SK-N-SH (cell line): ENCODE measurements around the gene USP4. TPM values are rescaled to one million over a fixed set of nuclear protein-coding genes. Genes with fewer than 3 reads are reported as not detected.

ENCODE experiments used
- CTCF ChIA-PET: fragments of 300-600, 350-600 bp; formaldehyde crosslinking; extraction: SDS; loops from one replicate; lab custom pipeline; 2021; lab: Yijun Ruan, JAX
- POLR2A ChIA-PET: fragments of 350-600 bp; sonication (Branson Sonifier 250); formaldehyde crosslinking; extraction: SDS; loops from one replicate; lab custom pipeline; 2020; ENCODE audit warnings: antibody characterized with exemption, inconsistent platforms; lab: Yijun Ruan, JAX
- DNase-seq: peaks from one replicate; pipeline ENCODE4 v3.0.0; 2012
- H2AFZ ChIP-seq: fragments of 200-600 bp; sonication (generic); 2 replicates; pipeline ENCODE4 v1.8.1; 2016; ENCODE audit warnings: antibody characterized with exemption, mild to moderate bottlenecking, low read depth
- H3F3A ChIP-seq: fragments of 200-600 bp; sonication (generic); replicated peaks from 2 replicates; pipeline ENCODE3; 2016; ENCODE audit warnings: antibody characterized with exemption, mild to moderate bottlenecking; ENCODE audit not compliant: insufficient read depth
- H3K27ac ChIP-seq, 2 experiments: fragments of 200-500 bp in 1 of 2; fragments of 200-600 bp in 1 of 2; sonication (Bioruptor generic) in 1 of 2; sonication (generic), shearing (Covaris generic) in 1 of 2; 2 replicates each; pipeline versions ENCODE4 v1.5.1 to v1.6.1; 2014 to 2016; ENCODE audit warnings: low read depth in 2 of 2, inconsistent platforms in 1 of 2, low read length in 1 of 2, mild to moderate bottlenecking in 1 of 2, mixed read lengths in 1 of 2
- H3K27me3 ChIP-seq: fragments of 200-600 bp; sonication (generic), shearing (Covaris generic); 2 replicates; pipeline ENCODE4 v1.6.1; 2016; ENCODE audit warnings: mixed run types; ENCODE audit not compliant: insufficient read depth
- H3K36me3 ChIP-seq, 2 experiments: fragments of 200-500 bp in 1 of 2; fragments of 200-600 bp in 1 of 2; sonication (Bioruptor generic) in 1 of 2; sonication (generic) in 1 of 2; replicated peaks in 1 of 2; 2 replicates each; pipeline versions ENCODE3 to v1.5.1; 2014 to 2016; ENCODE audit warnings: low read length in 1 of 2, mild to moderate bottlenecking in 1 of 2; ENCODE audit not compliant: insufficient read depth in 2 of 2, control insufficient read depth in 1 of 2
- H3K4me1 ChIP-seq, 2 experiments: fragments of 200-500 bp in 1 of 2; fragments of 200-600 bp in 1 of 2; sonication (Bioruptor generic) in 1 of 2; sonication (generic), shearing (Covaris generic) in 1 of 2; 2 replicates each; pipeline versions ENCODE4 v1.5.1 to v1.6.1; 2014 to 2016; ENCODE audit warnings: low read depth in 1 of 2, low read length in 1 of 2, mixed run types in 1 of 2; ENCODE audit not compliant: insufficient read depth in 2 of 2, control insufficient read depth in 1 of 2
- H3K4me2 ChIP-seq: fragments of 200-600 bp; sonication (generic), shearing (Covaris generic); 2 replicates; pipeline ENCODE4 v1.6.1; 2017; ENCODE audit warnings: mixed run types
- H3K4me3 ChIP-seq, 2 experiments: fragments of 200-500 bp in 1 of 2; fragments of 200-600 bp in 1 of 2; sonication (Bioruptor generic) in 1 of 2; sonication (generic), shearing (Covaris generic) in 1 of 2; 2 replicates each; pipeline versions ENCODE4 v1.5.1 to v1.8.1; 2014 to 2016; ENCODE audit warnings: low read depth in 2 of 2, inconsistent platforms in 1 of 2, low read length in 1 of 2, mild to moderate bottlenecking in 1 of 2, mixed read lengths in 1 of 2, moderate library complexity in 1 of 2
- H3K79me2 ChIP-seq: fragments of 200-600 bp; sonication (generic); 2 replicates; pipeline ENCODE4 v1.8.1; 2017; ENCODE audit warnings: mild to moderate bottlenecking; ENCODE audit not compliant: insufficient read depth
- H3K9ac ChIP-seq: fragments of 200-600 bp; sonication (generic); 2 replicates; pipeline ENCODE4 v1.6.1; 2017; ENCODE audit warnings: mixed run types
- H3K9me2 ChIP-seq: fragments of 200-600 bp; sonication (generic); 2 replicates; pipeline ENCODE4 v1.6.1; 2017; ENCODE audit warnings: mixed run types
- H3K9me3 ChIP-seq: fragments of 200-600 bp; sonication (generic); 2 replicates; pipeline ENCODE4 v1.6.1; 2017; ENCODE audit warnings: mixed run types, mild to moderate bottlenecking, moderate library complexity
- H4K20me1 ChIP-seq: fragments of 200-600 bp; sonication (generic); 2 replicates; pipeline ENCODE4 v1.6.1; 2017; ENCODE audit warnings: mild to moderate bottlenecking, mixed run types; ENCODE audit not compliant: insufficient read depth
- ELF1 ChIP-seq: IDR thresholded peaks from 2 replicates; pipeline ENCODE4 v1.4.0; 2012
- EP300 ChIP-seq, 2 experiments: IDR thresholded peaks; 2 replicates each; pipeline versions ENCODE4 v1.4.0 to v1.6.1; 2012; ENCODE audit warnings: borderline replicate concordance in 1 of 2, low read depth in 1 of 2, low read length in 1 of 2
- FOXM1 ChIP-seq: IDR thresholded peaks from 2 replicates; pipeline ENCODE4 v1.4.0; 2012; ENCODE audit warnings: low read depth, mild to moderate bottlenecking
- MXI1 ChIP-seq: IDR thresholded peaks from 2 replicates; pipeline ENCODE4 v1.6.1; 2012; ENCODE audit warnings: mild to moderate bottlenecking, low read depth, low read length, improper control_type of control experiment
- RAD21 ChIP-seq: IDR thresholded peaks from 2 replicates; pipeline ENCODE4 v1.6.1; 2012; ENCODE audit warnings: mild to moderate bottlenecking, low read length
- SIN3A ChIP-seq: IDR thresholded peaks from 2 replicates; pipeline ENCODE4 v1.6.1; 2012; ENCODE audit warnings: low read depth, mild to moderate bottlenecking, low read length, moderate library complexity, borderline replicate concordance
- SMC3 ChIP-seq: IDR thresholded peaks from 2 replicates; pipeline ENCODE4 v1.6.1; 2012; ENCODE audit warnings: low read depth, low read length, improper control_type of control experiment
- TAF1 ChIP-seq: IDR thresholded peaks from 2 replicates; pipeline ENCODE4 v1.6.1; 2012; ENCODE audit warnings: low read depth, mild to moderate bottlenecking, low read length, moderate library complexity, borderline replicate concordance
- USF1 ChIP-seq: IDR thresholded peaks from 2 replicates; pipeline ENCODE4 v1.4.0; 2012; ENCODE audit warnings: low read depth, borderline replicate concordance
- WGBS: methylation state at CpG from one replicate; pipeline ENCODE4 v1.1.6; 2017; ENCODE audit warnings: low lambda C conversion rate; 5-methylcytosine and 5-hydroxymethylcytosine counted together
- polyA plus RNA-seq, 3 experiments: library from polyadenylated mRNA; depleted of rRNA; stranded (reverse); fragments of >200 nt; gene quantifications; 2 replicates each; pipeline ENCODE4 v1.2.3, GENCODE V29; 2012
- TF ChIP-seq, protein P1 (sequence below): IDR thresholded peaks from 2 replicates; pipeline ENCODE4 v1.4.0; 2012; ENCODE audit warnings: low read depth, borderline replicate concordance
- TF ChIP-seq, protein P2 (sequence below): IDR thresholded peaks from 2 replicates; pipeline ENCODE4 v1.4.0; 2012; ENCODE audit warnings: low read depth
- TF ChIP-seq, protein P3 (sequence below): fragments of 200-600 bp; sonication (generic); IDR thresholded peaks from 2 replicates; pipeline ENCODE4 v1.6.1; 2017; ENCODE audit warnings: antibody characterized with exemption, mild to moderate bottlenecking, moderate library complexity

Gene USP4
- polyA plus RNA-seq, 1 of the 3 experiments (the other 2 are of a cell fraction), result 33.2 TPM

DNA sequence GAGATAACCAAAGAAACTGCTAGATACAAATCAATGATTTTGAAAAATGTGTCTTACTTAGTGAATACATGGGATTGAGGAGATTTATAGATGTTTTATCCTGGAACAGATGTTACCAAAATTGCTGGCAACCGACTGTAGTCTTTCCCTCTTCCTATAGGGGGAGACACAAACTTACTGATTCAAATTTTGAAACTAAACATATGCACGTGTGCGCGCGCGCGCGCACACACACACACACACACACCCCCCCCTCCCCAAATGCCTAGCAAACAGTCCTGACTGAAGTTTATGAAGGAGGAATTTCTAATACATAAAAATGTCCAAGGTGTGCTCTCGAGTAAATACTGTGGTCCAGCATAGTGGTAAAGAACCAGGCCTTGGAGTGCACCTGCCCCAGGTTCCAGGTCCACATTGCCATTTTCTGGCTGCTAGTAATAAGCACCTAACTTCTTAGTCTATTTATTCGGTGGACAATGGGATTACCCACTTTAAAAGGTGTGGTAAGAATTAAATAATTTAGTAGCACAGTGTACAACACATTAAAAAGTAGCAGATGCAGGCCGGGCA lies 44.3 kb downstream of the USP4 start:
- H3K4me2 ChIP-seq, result no peak overlapping the region
- CTCF ChIA-PET, result interaction anchor here (1.2 to 1.3 kb wide), 2 partner anchors 149 to 154 kb away, joined by 3 to 7 read pairs; no protein-coding TSS in a partner anchor
- DNase-seq, result peak; percentile 67
- peaks cover 5% of the 10 kb centered on the region; the same call in 1 of the 2 replicates for H3K79me2 ChIP-seq
- H3K9ac ChIP-seq, result no peak overlapping the region
- no peaks in the 10 kb centered on the region for H4K20me1 ChIP-seq
- TF ChIP-seq USF1, result no peak
- TF ChIP-seq, protein P1, sequence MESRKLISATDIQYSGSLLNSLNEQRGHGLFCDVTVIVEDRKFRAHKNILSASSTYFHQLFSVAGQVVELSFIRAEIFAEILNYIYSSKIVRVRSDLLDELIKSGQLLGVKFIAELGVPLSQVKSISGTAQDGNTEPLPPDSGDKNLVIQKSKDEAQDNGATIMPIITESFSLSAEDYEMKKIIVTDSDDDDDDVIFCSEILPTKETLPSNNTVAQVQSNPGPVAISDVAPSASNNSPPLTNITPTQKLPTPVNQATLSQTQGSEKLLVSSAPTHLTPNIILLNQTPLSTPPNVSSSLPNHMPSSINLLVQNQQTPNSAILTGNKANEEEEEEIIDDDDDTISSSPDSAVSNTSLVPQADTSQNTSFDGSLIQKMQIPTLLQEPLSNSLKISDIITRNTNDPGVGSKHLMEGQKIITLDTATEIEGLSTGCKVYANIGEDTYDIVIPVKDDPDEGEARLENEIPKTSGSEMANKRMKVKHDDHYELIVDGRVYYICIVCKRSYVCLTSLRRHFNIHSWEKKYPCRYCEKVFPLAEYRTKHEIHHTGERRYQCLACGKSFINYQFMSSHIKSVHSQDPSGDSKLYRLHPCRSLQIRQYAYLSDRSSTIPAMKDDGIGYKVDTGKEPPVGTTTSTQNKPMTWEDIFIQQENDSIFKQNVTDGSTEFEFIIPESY, result no peak
- TF ChIP-seq RAD21, result peak; percentile 70
- peak; percentile 48 for TF ChIP-seq SMC3
- no peak for TF ChIP-seq ELF1
- 0 out of 2 replicates have a peak, but pooled peaks have one; percentile 57 for TF ChIP-seq FOXM1
- TF ChIP-seq, protein P2, sequence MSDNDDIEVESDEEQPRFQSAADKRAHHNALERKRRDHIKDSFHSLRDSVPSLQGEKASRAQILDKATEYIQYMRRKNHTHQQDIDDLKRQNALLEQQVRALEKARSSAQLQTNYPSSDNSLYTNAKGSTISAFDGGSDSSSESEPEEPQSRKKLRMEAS, result no peak
- no peak for TF ChIP-seq EP300 (IDR thresholded peaks at IDR 0.05; ENCODE audit: borderline replicate concordance in 1 of 2, low read depth in 1 of 2, low read length in 1 of 2)
- TF ChIP-seq SIN3A, result no peak
- peak; percentile 62; the same call in 1 of the 2 replicates for TF ChIP-seq MXI1
- no peak for TF ChIP-seq TAF1
- TF ChIP-seq, protein P3, sequence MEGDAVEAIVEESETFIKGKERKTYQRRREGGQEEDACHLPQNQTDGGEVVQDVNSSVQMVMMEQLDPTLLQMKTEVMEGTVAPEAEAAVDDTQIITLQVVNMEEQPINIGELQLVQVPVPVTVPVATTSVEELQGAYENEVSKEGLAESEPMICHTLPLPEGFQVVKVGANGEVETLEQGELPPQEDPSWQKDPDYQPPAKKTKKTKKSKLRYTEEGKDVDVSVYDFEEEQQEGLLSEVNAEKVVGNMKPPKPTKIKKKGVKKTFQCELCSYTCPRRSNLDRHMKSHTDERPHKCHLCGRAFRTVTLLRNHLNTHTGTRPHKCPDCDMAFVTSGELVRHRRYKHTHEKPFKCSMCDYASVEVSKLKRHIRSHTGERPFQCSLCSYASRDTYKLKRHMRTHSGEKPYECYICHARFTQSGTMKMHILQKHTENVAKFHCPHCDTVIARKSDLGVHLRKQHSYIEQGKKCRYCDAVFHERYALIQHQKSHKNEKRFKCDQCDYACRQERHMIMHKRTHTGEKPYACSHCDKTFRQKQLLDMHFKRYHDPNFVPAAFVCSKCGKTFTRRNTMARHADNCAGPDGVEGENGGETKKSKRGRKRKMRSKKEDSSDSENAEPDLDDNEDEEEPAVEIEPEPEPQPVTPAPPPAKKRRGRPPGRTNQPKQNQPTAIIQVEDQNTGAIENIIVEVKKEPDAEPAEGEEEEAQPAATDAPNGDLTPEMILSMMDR, result peak; percentile 79
- H2AFZ ChIP-seq, result no peak overlapping the region
- H3K36me3 ChIP-seq, result peaks cover 51 to 67% of the 10 kb centered on the region in 2 experiments
- no peaks in the 10 kb centered on the region for H3K9me3 ChIP-seq
- POLR2A ChIA-PET, result no interaction called here
- WGBS, result 82% methylated on average over 11 of the region's 11 CpGs
- no peak overlapping the region for H3K4me3 ChIP-seq
- peaks cover 10% of the 10 kb centered on the region for H3F3A ChIP-seq
- H3K4me1 ChIP-seq, result no peaks in the 10 kb centered on the region
- no peaks in the 10 kb centered on the region for H3K27me3 ChIP-seq
- H3K9me2 ChIP-seq, result no peaks in the 10 kb centered on the region
- H3K27ac ChIP-seq, result no peak overlapping the region
